H9 (cell line): ENCODE results near the gene ANO3. TPM values are rescaled to one million over a fixed set of nuclear protein-coding genes. Genes with fewer than 3 reads are reported as not detected.

Experiments
- DNase-seq: peaks from one replicate; pipeline ENCODE4 v3.0.0-alpha.2; 2017
- H2AFZ ChIP-seq: one replicate; pipeline ENCODE4 v1.6.1; 2013; ENCODE audit warnings: mild to moderate bottlenecking, low read length, control low read depth, moderate library complexity
- H2AK5ac ChIP-seq: 2 replicates; pipeline ENCODE4 v1.6.1; 2013; ENCODE audit warnings: low read length, control low read depth, mixed read lengths; ENCODE audit not compliant: insufficient read length
- H2BK120ac ChIP-seq: one replicate; pipeline ENCODE4 v1.6.1; 2013; ENCODE audit warnings: low read depth, mild to moderate bottlenecking, low read length, control low read depth, inconsistent platforms; ENCODE audit not compliant: poor library complexity, severe bottlenecking
- H2BK12ac ChIP-seq: 2 replicates; pipeline ENCODE4 v1.6.1; 2013; ENCODE audit warnings: low read length, control low read depth, mixed read lengths, low read depth; ENCODE audit not compliant: insufficient read length
- H2BK15ac ChIP-seq: 2 replicates; pipeline ENCODE4 v1.6.1; 2013; ENCODE audit warnings: low read depth, low read length, control low read depth
- H2BK20ac ChIP-seq: one replicate; pipeline ENCODE4 v1.6.1; 2013; ENCODE audit warnings: low read depth, mild to moderate bottlenecking, low read length, control low read depth, inconsistent platforms; ENCODE audit not compliant: poor library complexity, severe bottlenecking
- H2BK5ac ChIP-seq: 2 replicates; pipeline ENCODE4 v1.6.1; 2013; ENCODE audit warnings: low read length, control low read depth, mixed read lengths; ENCODE audit not compliant: insufficient read length
- H3K14ac ChIP-seq: 2 replicates; pipeline ENCODE4 v1.6.1; 2013; ENCODE audit warnings: low read length, control low read depth; ENCODE audit not compliant: insufficient read depth
- H3K18ac ChIP-seq: 2 replicates; pipeline ENCODE4 v1.6.1; 2013; ENCODE audit warnings: low read depth, mild to moderate bottlenecking, mixed read lengths, low read length, control low read depth; ENCODE audit not compliant: insufficient read length
- H3K23ac ChIP-seq: 2 replicates; pipeline ENCODE4 v1.6.1; 2013; ENCODE audit warnings: low read length, control low read depth, mixed read lengths, low read depth; ENCODE audit not compliant: insufficient read length
- H3K23me2 ChIP-seq: 2 replicates; pipeline ENCODE4 v1.6.1; 2013; ENCODE audit warnings: low read depth, mild to moderate bottlenecking, mixed read lengths, low read length, control low read depth; ENCODE audit not compliant: insufficient read length, poor library complexity, severe bottlenecking
- H3K27ac ChIP-seq: 2 replicates; pipeline ENCODE4 v1.5.1; 2013; ENCODE audit warnings: low read length, control low read depth, mixed read lengths, low read depth; ENCODE audit not compliant: insufficient read length
- H3K27me3 ChIP-seq: 2 replicates; pipeline ENCODE4 v1.6.1; 2013; ENCODE audit warnings: low read length, control low read depth, inconsistent platforms; ENCODE audit not compliant: insufficient read depth
- H3K4ac ChIP-seq: 2 replicates; pipeline ENCODE4 v1.6.1; 2013; ENCODE audit warnings: low read depth, mild to moderate bottlenecking, control low read depth, inconsistent platforms, low read length, moderate library complexity
- H3K4me1 ChIP-seq: 2 replicates; pipeline ENCODE4 v1.6.1; 2013; ENCODE audit warnings: low read length, control low read depth, inconsistent platforms; ENCODE audit not compliant: insufficient read depth
- H3K4me2 ChIP-seq: 2 replicates; pipeline ENCODE4 v1.6.1; 2013; ENCODE audit warnings: low read length, control low read depth, mixed read lengths; ENCODE audit not compliant: insufficient read length, insufficient read depth
- H3K56ac ChIP-seq: 2 replicates; pipeline ENCODE4 v1.6.1; 2013; ENCODE audit warnings: low read depth, mild to moderate bottlenecking, mixed read lengths, low read length, control low read depth; ENCODE audit not compliant: insufficient read length
- H3K79me1 ChIP-seq: 2 replicates; pipeline ENCODE4 v1.6.1; 2013; ENCODE audit warnings: low read depth, mild to moderate bottlenecking, moderate library complexity, low read length, control low read depth, inconsistent platforms; ENCODE audit not compliant: insufficient read depth, poor library complexity, severe bottlenecking
- H3K79me2 ChIP-seq: 2 replicates; pipeline ENCODE4 v1.6.1; 2013; ENCODE audit warnings: low read length, control low read depth, inconsistent platforms; ENCODE audit not compliant: insufficient read depth
- H3K9ac ChIP-seq: 2 replicates; pipeline ENCODE4 v1.6.1; 2013; ENCODE audit warnings: low read length, control low read depth, mixed read lengths; ENCODE audit not compliant: insufficient read length; ENCODE audit errors: extremely low read depth
- H3K9me3 ChIP-seq: one replicate; pipeline ENCODE4 v1.6.1; 2013; ENCODE audit warnings: low read depth, low read length, inconsistent platforms; ENCODE audit not compliant: control insufficient read depth
- H3T11ph ChIP-seq: one replicate; pipeline ENCODE4 v1.6.1; 2013; ENCODE audit warnings: mild to moderate bottlenecking, low read length, control low read depth, inconsistent platforms
- H4K20me1 ChIP-seq: one replicate; pipeline ENCODE4 v1.6.1; 2013; ENCODE audit not compliant: control insufficient read depth, insufficient read length, insufficient read depth
- H4K5ac ChIP-seq: 2 replicates; pipeline ENCODE4 v1.6.1; 2013; ENCODE audit warnings: low read depth, mild to moderate bottlenecking, mixed read lengths, low read length, control low read depth; ENCODE audit not compliant: insufficient read length
- H4K8ac ChIP-seq: replicated peaks from 2 replicates; pipeline ENCODE4 v1.6.1; 2013; ENCODE audit warnings: low read length, control low read depth, mixed read lengths, low read depth; ENCODE audit not compliant: insufficient read length
- H4K91ac ChIP-seq: 2 replicates; pipeline ENCODE4 v1.6.1; 2013; ENCODE audit warnings: low read depth, mild to moderate bottlenecking, moderate library complexity, mixed read lengths, low read length, control low read depth; ENCODE audit not compliant: insufficient read length
- H3K27ac Mint-ChIP-seq, 3 experiments: 2 replicates in 2 of 3; 3 replicates in 1 of 3; pipeline ENCODE4 v1.8.0; 2020 to 2021; ENCODE audit warnings: mixed read lengths in 3 of 3, mild to moderate bottlenecking in 1 of 3, moderate library complexity in 1 of 3
- H3K27me3 Mint-ChIP-seq: 2 replicates; pipeline ENCODE4 v1.8.0; 2021; ENCODE audit warnings: low read depth, mild to moderate bottlenecking, moderate library complexity, mixed read lengths
- H3K36me3 Mint-ChIP-seq, 3 experiments: 2 replicates in 2 of 3; 3 replicates in 1 of 3; pipeline ENCODE4 v1.8.0; 2020 to 2021; ENCODE audit warnings: low read depth in 3 of 3, mixed read lengths in 3 of 3; ENCODE audit not compliant: insufficient read depth in 1 of 3
- H3K4me1 Mint-ChIP-seq, 2 experiments: 2 replicates each; pipeline ENCODE4 v1.8.0; 2020; ENCODE audit warnings: mixed read lengths in 2 of 2
- H3K4me3 Mint-ChIP-seq, 2 experiments: 2 replicates in 1 of 2; 3 replicates in 1 of 2; pipeline ENCODE4 v1.8.0; 2020 to 2021; ENCODE audit warnings: mild to moderate bottlenecking in 2 of 2, mixed read lengths in 2 of 2, moderate library complexity in 1 of 2
- H3K9me3 Mint-ChIP-seq, 2 experiments: 2 replicates in 1 of 2; 3 replicates in 1 of 2; pipeline ENCODE4 v1.8.0; 2020; ENCODE audit warnings: mild to moderate bottlenecking in 2 of 2, mixed read lengths in 2 of 2, moderate library complexity in 1 of 2
- WGBS: extraction: QIAGEN DNeasy Blood & Tissue Kit; methylation state at CpG from one replicate; pipeline ENCODE4 v1.1.7; 2013; ENCODE audit warnings: missing lambda C conversion rate, low lambda C conversion rate, mixed read lengths; ENCODE audit not compliant: insufficient read length; ENCODE audit errors: extremely low coverage; 5-methylcytosine and 5-hydroxymethylcytosine counted together
- total RNA-seq: library from RNA; stranded (reverse); gene quantifications from 2 replicates; pipeline ENCODE4 v1.2.1, GENCODE V29; 2021
- TF ChIP-seq, protein P1 (sequence below): fragments of 200-600 bp; sonication (generic); conservative IDR thresholded peaks from 3 replicates; pipeline ENCODE4 v1.8.0; 2021; ENCODE audit warnings: antibody characterized with exemption, mild to moderate bottlenecking

The ANO3 gene
- total RNA-seq, 1 experiment from 2014 or later, result not detected

DNA sequence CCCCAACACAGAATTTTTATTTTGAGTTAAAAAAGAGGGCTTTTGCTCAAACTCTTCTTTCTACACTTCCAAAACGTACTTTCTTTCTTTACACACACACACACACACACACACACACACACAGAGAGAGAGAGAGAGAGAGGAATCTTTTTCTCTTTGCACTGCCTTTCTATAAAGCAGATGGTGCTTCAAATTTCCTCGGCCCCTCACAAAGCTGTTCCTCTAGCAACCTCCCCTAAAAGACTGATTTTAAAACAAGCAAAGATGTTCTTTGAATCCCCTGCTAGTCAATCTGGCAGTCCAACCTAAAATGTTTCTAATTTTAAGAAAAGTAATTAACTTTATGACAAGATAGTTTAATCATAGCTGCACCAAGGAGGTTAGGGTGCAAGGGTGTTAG is 2.7 kb upstream of the ANO3 start:
- Histone ChIP-seq H3K23me2 (no peaks in the 10 kb centered on the region), H2BK20ac (no peak overlapping the region), H4K20me1 (no peaks in the 10 kb centered on the region), H3K79me2 (no peaks in the 10 kb centered on the region), H3K27me3 (no peaks in the 10 kb centered on the region), H2BK5ac (no peak overlapping the region), H3K9me3 (no peaks in the 10 kb centered on the region), H3T11ph (no peak overlapping the region), H3K79me1 (no peaks in the 10 kb centered on the region), H4K5ac (no peak overlapping the region), H3K4me2 (no peak overlapping the region), H3K23ac (no peak overlapping the region), H2AFZ (no peak overlapping the region), H2BK120ac (no peak overlapping the region), H3K4me1 (no peaks in the 10 kb centered on the region), H2AK5ac (no peak overlapping the region), H3K27ac (no peak overlapping the region), H3K9ac (no peak overlapping the region), H4K91ac (no peak overlapping the region), H3K56ac (no peak overlapping the region), H3K18ac (no peak overlapping the region), H2BK15ac (no peak overlapping the region), H3K4ac (no peak overlapping the region), H4K8ac (no peak overlapping the region), H2BK12ac (no peak overlapping the region), H3K14ac (no peak overlapping the region)
- Mint-ChIP-seq H3K4me3 (no peak overlapping the region), H3K27me3 (peaks cover 22% of the 10 kb centered on the region), H3K4me1 (peaks cover 32 to 55% of the 10 kb centered on the region in 2 experiments), H3K9me3 (no peaks in the 10 kb centered on the region), H3K27ac (no peak overlapping the region), H3K36me3 (no peaks in the 10 kb centered on the region; a peak in 1 of 7 replicates)
- TF ChIP-seq, protein P1, sequence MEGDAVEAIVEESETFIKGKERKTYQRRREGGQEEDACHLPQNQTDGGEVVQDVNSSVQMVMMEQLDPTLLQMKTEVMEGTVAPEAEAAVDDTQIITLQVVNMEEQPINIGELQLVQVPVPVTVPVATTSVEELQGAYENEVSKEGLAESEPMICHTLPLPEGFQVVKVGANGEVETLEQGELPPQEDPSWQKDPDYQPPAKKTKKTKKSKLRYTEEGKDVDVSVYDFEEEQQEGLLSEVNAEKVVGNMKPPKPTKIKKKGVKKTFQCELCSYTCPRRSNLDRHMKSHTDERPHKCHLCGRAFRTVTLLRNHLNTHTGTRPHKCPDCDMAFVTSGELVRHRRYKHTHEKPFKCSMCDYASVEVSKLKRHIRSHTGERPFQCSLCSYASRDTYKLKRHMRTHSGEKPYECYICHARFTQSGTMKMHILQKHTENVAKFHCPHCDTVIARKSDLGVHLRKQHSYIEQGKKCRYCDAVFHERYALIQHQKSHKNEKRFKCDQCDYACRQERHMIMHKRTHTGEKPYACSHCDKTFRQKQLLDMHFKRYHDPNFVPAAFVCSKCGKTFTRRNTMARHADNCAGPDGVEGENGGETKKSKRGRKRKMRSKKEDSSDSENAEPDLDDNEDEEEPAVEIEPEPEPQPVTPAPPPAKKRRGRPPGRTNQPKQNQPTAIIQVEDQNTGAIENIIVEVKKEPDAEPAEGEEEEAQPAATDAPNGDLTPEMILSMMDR, result no peak
- DNase-seq, result no peak
- no CpG with 5 or more reads among the region's 2 CpGs for WGBS
